GM23338 (cell line): Measurements from ENCODE around the gene APRT. TPM values are rescaled to one million over a fixed set of nuclear protein-coding genes. Genes with fewer than 3 reads are reported as not detected.

Experiments used
- ATAC-seq: fragments of 200-7000 bp; cut with Tn5 transposase; 3 replicates; pipeline ENCODE4 v1.9.1; 2020
- DNase-seq: peaks from one replicate; pipeline ENCODE4 v3.0.0-alpha.2; 2015; ENCODE audit warnings: low spot score
- H2AFZ ChIP-seq: fragments of 200-600 bp; sonication (generic); 2 replicates; pipeline ENCODE4 v1.8.0; 2016; ENCODE audit warnings: antibody characterized with exemption, mild to moderate bottlenecking, moderate library complexity
- H3F3A ChIP-seq: fragments of 200-600 bp; sonication (generic); replicated peaks from 2 replicates; pipeline ENCODE4 v1.8.0; 2017; ENCODE audit warnings: antibody characterized with exemption, mixed run types, low read depth
- H3K27ac ChIP-seq: fragments of 200-600 bp; sonication (generic); 2 replicates; pipeline ENCODE4 v1.6.1; 2016; ENCODE audit warnings: low read depth
- H3K27me3 ChIP-seq: fragments of 200-600 bp; sonication (generic); 2 replicates; pipeline ENCODE4 v1.8.0; 2016; ENCODE audit warnings: mild to moderate bottlenecking, mixed run types, moderate library complexity; ENCODE audit not compliant: insufficient read depth
- H3K36me3 ChIP-seq: fragments of 200-600 bp; sonication (generic); 2 replicates; pipeline ENCODE4 v1.8.0; 2016; ENCODE audit warnings: mild to moderate bottlenecking; ENCODE audit not compliant: insufficient read depth
- H3K4me1 ChIP-seq: fragments of 200-600 bp; sonication (generic); 2 replicates; pipeline ENCODE4 v1.8.0; 2016; ENCODE audit warnings: mild to moderate bottlenecking, moderate library complexity; ENCODE audit not compliant: insufficient read depth
- H3K4me2 ChIP-seq: fragments of 200-600 bp; sonication (generic); 2 replicates; pipeline ENCODE4 v1.7.1; 2017; ENCODE audit warnings: mixed run types
- H3K4me3 ChIP-seq: fragments of 200-600 bp; sonication (generic); 2 replicates; pipeline ENCODE4 v1.6.1; 2016; ENCODE audit warnings: mixed run types
- H3K79me2 ChIP-seq: fragments of 200-600 bp; sonication (generic); replicated peaks from 2 replicates; pipeline ENCODE4 v1.8.0; 2017; ENCODE audit warnings: mild to moderate bottlenecking; ENCODE audit not compliant: insufficient read depth
- H3K9me2 ChIP-seq: fragments of 200-600 bp; sonication (generic); 2 replicates; pipeline ENCODE4 v1.8.0; 2017; ENCODE audit not compliant: insufficient read depth
- H4K20me1 ChIP-seq: fragments of 200-600 bp; sonication (generic); replicated peaks from 2 replicates; pipeline ENCODE4 v1.8.0; 2017; ENCODE audit warnings: mild to moderate bottlenecking; ENCODE audit not compliant: insufficient read depth
- H3K27ac Mint-ChIP-seq: 2 replicates; pipeline ENCODE4 v1.8.0; 2020; ENCODE audit warnings: inconsistent platforms, mild to moderate bottlenecking, moderate library complexity, mixed read lengths
- H3K27me3 Mint-ChIP-seq: 3 replicates; pipeline ENCODE4 v1.8.0; 2022; ENCODE audit warnings: low read depth, mild to moderate bottlenecking, moderate library complexity, mixed read lengths, inconsistent platforms; ENCODE audit not compliant: insufficient read depth, poor library complexity
- H3K36me3 Mint-ChIP-seq: 3 replicates; pipeline ENCODE4 v1.8.0; 2021; ENCODE audit warnings: low read depth, mild to moderate bottlenecking, inconsistent platforms, moderate library complexity, mixed read lengths
- H3K4me1 Mint-ChIP-seq: 3 replicates; pipeline ENCODE4 v1.8.0; 2020; ENCODE audit warnings: mild to moderate bottlenecking, inconsistent platforms, mixed read lengths
- H3K4me3 Mint-ChIP-seq: 3 replicates; pipeline ENCODE4 v1.8.0; 2021; ENCODE audit warnings: moderate library complexity, mild to moderate bottlenecking, inconsistent platforms, mixed read lengths
- H3K9me3 Mint-ChIP-seq: 3 replicates; pipeline ENCODE4 v1.8.0; 2020; ENCODE audit warnings: moderate library complexity, mild to moderate bottlenecking, inconsistent platforms, mixed read lengths
- CREB1 ChIP-seq: fragments of 250-450 bp; sonication (Bioruptor Pico); IDR thresholded peaks from 2 replicates; pipeline ENCODE4 v1.5.0; 2020; ENCODE audit warnings: low read depth, mild to moderate bottlenecking, moderate library complexity
- ETS1 ChIP-seq: IDR thresholded peaks from 2 replicates; pipeline ENCODE4 v1.6.1; 2016; ENCODE audit warnings: antibody characterized with exemption
- EZH2 ChIP-seq: fragments of 200-600 bp; sonication (generic); IDR thresholded peaks from one replicate; pipeline ENCODE4 v1.8.0; 2017; ENCODE audit warnings: antibody characterized with exemption, mild to moderate bottlenecking, low read depth; ENCODE audit not compliant: unreplicated experiment
- EZH2phosphoT487 ChIP-seq: fragments of 200-600 bp; sonication (generic); IDR thresholded peaks from one replicate; pipeline ENCODE4 v1.8.1; 2018; ENCODE audit warnings: antibody characterized with exemption; ENCODE audit not compliant: unreplicated experiment
- JUNB ChIP-seq: IDR thresholded peaks from one replicate; pipeline ENCODE4 v1.6.1; 2016; ENCODE audit warnings: antibody characterized with exemption; ENCODE audit not compliant: unreplicated experiment
- NANOG ChIP-seq: IDR thresholded peaks from 2 replicates; pipeline ENCODE4 v1.6.1; 2016; ENCODE audit warnings: antibody characterized with exemption, borderline replicate concordance
- POLR2AphosphoS5 ChIP-seq: IDR thresholded peaks from 2 replicates; pipeline ENCODE4 v1.6.1; 2016; ENCODE audit warnings: antibody characterized with exemption, low read depth
- STAT1 ChIP-seq: IDR thresholded peaks from one replicate; pipeline ENCODE4 v1.6.1; 2016; ENCODE audit warnings: antibody characterized with exemption; ENCODE audit not compliant: unreplicated experiment
- ZNF114 ChIP-seq: fragments of 250-450 bp; sonication (Bioruptor Pico); IDR thresholded peaks from 2 replicates; pipeline ENCODE4 v1.5.0; 2020; ENCODE audit warnings: mild to moderate bottlenecking, moderate library complexity
- ZNF331 ChIP-seq: fragments of 250-450 bp; sonication (Bioruptor Pico); IDR thresholded peaks from 2 replicates; pipeline ENCODE4 v1.5.0; 2020; ENCODE audit warnings: low read depth, mild to moderate bottlenecking, moderate library complexity
- polyA plus RNA-seq: library from polyadenylated mRNA; unstranded; fragments of >200 nt; fragmentation: Nextera tagmentation; extraction: Ambion mirVana; gene quantifications from 2 replicates; pipeline ENCODE4 v1.2.1, GENCODE V29; 2016
- total RNA-seq: library from RNA; depleted of rRNA; stranded (reverse); fragments of >200 nt; shearing (Covaris generic); gene quantifications from 2 replicates; pipeline ENCODE4 v1.2.3, GENCODE V29; 2014
- TF ChIP-seq, protein P1 (sequence below): IDR thresholded peaks from one replicate; pipeline ENCODE4 v1.6.1; 2018; ENCODE audit warnings: antibody characterized with exemption; ENCODE audit not compliant: unreplicated experiment
- TF ChIP-seq, protein P2 (sequence below): fragments of 250-450 bp; sonication (Bioruptor Pico); IDR thresholded peaks from 2 replicates; pipeline ENCODE4 v1.5.0; 2020; ENCODE audit warnings: mild to moderate bottlenecking, moderate library complexity
- TF ChIP-seq, protein P3 (sequence below), 2 experiments: fragments of 200-600 bp in 1 of 2; sonication (generic) in 1 of 2; conservative IDR thresholded peaks; 2 replicates each; pipeline versions ENCODE4 v1.5.1 to v1.6.1; 2016 to 2017; ENCODE audit warnings: antibody characterized with exemption in 2 of 2, low read depth in 2 of 2, mild to moderate bottlenecking in 2 of 2, moderate library complexity in 1 of 2

Gene APRT
- total and polyA plus RNA-seq, 2 experiments from 2014 or later, result 250 to 522 TPM

DNA sequence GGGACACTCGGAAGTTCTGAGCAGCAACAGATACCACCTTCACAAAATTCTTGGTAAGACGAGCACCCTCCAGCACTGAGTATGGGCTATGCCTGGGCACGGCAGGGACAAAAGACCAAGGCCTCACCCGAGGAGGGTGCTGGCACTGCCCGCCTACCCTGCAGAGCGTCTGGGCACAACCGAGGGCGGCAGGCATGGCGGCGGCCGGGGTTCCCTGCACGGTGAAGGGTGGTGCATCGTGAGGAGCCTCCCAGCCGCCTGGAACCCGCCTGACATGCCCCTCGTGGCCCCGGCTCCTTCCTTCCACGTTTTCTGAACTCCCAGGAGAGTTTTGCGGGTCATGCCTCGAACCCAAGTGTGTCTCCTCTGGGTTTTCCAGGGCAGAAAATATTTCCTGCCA lies 26.1 kb upstream of the APRT start:
- Histone ChIP-seq H3K27me3 (no peaks in the 10 kb centered on the region), H3K4me2 (no peak overlapping the region), H3K4me3 (no peak overlapping the region), H4K20me1 (no peaks in the 10 kb centered on the region), H2AFZ (no peak overlapping the region), H3K36me3 (no peaks in the 10 kb centered on the region; the same call in 1 of the 2 replicates), H3F3A (no peaks in the 10 kb centered on the region), H3K79me2 (no peaks in the 10 kb centered on the region), H3K9me2 (no peaks in the 10 kb centered on the region), H3K27ac (no peak overlapping the region), H3K4me1 (no peaks in the 10 kb centered on the region)
- ATAC-seq, result no peak
- H3K27ac Mint-ChIP-seq, result no peak overlapping the region
- no peaks in the 10 kb centered on the region for H3K4me1 Mint-ChIP-seq
- no peaks in the 10 kb centered on the region for H3K9me3 Mint-ChIP-seq
- H3K27me3 Mint-ChIP-seq, result peaks cover 11% of the 10 kb centered on the region
- TF ChIP-seq, protein P1, sequence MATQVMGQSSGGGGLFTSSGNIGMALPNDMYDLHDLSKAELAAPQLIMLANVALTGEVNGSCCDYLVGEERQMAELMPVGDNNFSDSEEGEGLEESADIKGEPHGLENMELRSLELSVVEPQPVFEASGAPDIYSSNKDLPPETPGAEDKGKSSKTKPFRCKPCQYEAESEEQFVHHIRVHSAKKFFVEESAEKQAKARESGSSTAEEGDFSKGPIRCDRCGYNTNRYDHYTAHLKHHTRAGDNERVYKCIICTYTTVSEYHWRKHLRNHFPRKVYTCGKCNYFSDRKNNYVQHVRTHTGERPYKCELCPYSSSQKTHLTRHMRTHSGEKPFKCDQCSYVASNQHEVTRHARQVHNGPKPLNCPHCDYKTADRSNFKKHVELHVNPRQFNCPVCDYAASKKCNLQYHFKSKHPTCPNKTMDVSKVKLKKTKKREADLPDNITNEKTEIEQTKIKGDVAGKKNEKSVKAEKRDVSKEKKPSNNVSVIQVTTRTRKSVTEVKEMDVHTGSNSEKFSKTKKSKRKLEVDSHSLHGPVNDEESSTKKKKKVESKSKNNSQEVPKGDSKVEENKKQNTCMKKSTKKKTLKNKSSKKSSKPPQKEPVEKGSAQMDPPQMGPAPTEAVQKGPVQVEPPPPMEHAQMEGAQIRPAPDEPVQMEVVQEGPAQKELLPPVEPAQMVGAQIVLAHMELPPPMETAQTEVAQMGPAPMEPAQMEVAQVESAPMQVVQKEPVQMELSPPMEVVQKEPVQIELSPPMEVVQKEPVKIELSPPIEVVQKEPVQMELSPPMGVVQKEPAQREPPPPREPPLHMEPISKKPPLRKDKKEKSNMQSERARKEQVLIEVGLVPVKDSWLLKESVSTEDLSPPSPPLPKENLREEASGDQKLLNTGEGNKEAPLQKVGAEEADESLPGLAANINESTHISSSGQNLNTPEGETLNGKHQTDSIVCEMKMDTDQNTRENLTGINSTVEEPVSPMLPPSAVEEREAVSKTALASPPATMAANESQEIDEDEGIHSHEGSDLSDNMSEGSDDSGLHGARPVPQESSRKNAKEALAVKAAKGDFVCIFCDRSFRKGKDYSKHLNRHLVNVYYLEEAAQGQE, result no peak
- TF ChIP-seq ETS1, result no peak
- TF ChIP-seq, protein P2, sequence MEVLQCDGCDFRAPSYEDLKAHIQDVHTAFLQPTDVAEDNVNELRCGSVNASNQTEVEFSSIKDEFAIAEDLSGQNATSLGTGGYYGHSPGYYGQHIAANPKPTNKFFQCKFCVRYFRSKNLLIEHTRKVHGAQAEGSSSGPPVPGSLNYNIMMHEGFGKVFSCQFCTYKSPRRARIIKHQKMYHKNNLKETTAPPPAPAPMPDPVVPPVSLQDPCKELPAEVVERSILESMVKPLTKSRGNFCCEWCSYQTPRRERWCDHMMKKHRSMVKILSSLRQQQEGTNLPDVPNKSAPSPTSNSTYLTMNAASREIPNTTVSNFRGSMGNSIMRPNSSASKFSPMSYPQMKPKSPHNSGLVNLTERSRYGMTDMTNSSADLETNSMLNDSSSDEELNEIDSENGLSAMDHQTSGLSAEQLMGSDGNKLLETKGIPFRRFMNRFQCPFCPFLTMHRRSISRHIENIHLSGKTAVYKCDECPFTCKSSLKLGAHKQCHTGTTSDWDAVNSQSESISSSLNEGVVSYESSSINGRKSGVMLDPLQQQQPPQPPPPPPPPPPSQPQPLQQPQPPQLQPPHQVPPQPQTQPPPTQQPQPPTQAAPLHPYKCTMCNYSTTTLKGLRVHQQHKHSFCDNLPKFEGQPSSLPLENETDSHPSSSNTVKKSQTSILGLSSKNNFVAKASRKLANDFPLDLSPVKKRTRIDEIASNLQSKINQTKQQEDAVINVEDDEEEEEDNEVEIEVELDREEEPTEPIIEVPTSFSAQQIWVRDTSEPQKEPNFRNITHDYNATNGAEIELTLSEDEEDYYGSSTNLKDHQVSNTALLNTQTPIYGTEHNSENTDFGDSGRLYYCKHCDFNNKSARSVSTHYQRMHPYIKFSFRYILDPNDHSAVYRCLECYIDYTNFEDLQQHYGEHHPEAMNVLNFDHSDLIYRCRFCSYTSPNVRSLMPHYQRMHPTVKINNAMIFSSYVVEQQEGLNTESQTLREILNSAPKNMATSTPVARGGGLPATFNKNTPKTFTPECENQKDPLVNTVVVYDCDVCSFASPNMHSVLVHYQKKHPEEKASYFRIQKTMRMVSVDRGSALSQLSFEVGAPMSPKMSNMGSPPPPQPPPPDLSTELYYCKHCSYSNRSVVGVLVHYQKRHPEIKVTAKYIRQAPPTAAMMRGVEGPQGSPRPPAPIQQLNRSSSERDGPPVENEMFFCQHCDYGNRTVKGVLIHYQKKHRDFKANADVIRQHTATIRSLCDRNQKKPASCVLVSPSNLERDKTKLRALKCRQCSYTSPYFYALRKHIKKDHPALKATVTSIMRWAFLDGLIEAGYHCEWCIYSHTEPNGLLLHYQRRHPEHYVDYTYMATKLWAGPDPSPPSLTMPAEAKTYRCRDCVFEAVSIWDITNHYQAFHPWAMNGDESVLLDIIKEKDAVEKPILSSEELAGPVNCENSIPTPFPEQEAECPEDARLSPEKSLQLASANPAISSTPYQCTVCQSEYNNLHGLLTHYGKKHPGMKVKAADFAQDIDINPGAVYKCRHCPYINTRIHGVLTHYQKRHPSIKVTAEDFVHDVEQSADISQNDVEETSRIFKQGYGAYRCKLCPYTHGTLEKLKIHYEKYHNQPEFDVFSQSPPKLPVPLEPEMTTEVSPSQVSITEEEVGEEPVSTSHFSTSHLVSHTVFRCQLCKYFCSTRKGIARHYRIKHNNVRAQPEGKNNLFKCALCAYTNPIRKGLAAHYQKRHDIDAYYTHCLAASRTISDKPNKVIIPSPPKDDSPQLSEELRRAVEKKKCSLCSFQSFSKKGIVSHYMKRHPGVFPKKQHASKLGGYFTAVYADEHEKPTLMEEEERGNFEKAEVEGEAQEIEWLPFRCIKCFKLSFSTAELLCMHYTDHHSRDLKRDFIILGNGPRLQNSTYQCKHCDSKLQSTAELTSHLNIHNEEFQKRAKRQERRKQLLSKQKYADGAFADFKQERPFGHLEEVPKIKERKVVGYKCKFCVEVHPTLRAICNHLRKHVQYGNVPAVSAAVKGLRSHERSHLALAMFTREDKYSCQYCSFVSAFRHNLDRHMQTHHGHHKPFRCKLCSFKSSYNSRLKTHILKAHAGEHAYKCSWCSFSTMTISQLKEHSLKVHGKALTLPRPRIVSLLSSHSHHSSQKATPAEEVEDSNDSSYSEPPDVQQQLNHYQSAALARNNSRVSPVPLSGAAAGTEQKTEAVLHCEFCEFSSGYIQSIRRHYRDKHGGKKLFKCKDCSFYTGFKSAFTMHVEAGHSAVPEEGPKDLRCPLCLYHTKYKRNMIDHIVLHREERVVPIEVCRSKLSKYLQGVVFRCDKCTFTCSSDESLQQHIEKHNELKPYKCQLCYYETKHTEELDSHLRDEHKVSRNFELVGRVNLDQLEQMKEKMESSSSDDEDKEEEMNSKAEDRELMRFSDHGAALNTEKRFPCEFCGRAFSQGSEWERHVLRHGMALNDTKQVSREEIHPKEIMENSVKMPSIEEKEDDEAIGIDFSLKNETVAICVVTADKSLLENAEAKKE (CRISPR knock-in tag), result no peak
- no peak for TF ChIP-seq JUNB
- TF ChIP-seq STAT1, result no peak
- TF ChIP-seq ZNF114 (CRISPR knock-in tag), result no peak
- no peak for TF ChIP-seq CREB1 (CRISPR knock-in tag)
- no peak for TF ChIP-seq EZH2phosphoT487
- no peak for TF ChIP-seq EZH2
- TF ChIP-seq, protein P3, sequence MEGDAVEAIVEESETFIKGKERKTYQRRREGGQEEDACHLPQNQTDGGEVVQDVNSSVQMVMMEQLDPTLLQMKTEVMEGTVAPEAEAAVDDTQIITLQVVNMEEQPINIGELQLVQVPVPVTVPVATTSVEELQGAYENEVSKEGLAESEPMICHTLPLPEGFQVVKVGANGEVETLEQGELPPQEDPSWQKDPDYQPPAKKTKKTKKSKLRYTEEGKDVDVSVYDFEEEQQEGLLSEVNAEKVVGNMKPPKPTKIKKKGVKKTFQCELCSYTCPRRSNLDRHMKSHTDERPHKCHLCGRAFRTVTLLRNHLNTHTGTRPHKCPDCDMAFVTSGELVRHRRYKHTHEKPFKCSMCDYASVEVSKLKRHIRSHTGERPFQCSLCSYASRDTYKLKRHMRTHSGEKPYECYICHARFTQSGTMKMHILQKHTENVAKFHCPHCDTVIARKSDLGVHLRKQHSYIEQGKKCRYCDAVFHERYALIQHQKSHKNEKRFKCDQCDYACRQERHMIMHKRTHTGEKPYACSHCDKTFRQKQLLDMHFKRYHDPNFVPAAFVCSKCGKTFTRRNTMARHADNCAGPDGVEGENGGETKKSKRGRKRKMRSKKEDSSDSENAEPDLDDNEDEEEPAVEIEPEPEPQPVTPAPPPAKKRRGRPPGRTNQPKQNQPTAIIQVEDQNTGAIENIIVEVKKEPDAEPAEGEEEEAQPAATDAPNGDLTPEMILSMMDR (conservative IDR thresholded peaks at IDR 0.05; ENCODE audit: low read depth in 2 of 2), result no peak
- TF ChIP-seq ZNF331, result no peak
- TF ChIP-seq NANOG, result no peak
- TF ChIP-seq POLR2AphosphoS5, result no peak
- DNase-seq, result no peak
- peaks cover 8% of the 10 kb centered on the region for H3K36me3 Mint-ChIP-seq
- no peak overlapping the region for H3K4me3 Mint-ChIP-seq
